NB4 (cell line): ENCODE measurements around the gene GALNS.

Experiments used
- MYC ChIP-seq: IDR thresholded peaks from 2 replicates; pipeline ENCODE4 v1.6.1; 2011; ENCODE audit warnings: low read depth, low read length
- POLR2A ChIP-seq: IDR thresholded peaks from 2 replicates; pipeline ENCODE4 v1.6.1; 2011; ENCODE audit warnings: mild to moderate bottlenecking; ENCODE audit not compliant: insufficient read length; ENCODE audit errors: extremely low read depth
- TF ChIP-seq, protein P1 (sequence below): IDR thresholded peaks from 2 replicates; pipeline ENCODE4 v1.6.1; 2011; ENCODE audit warnings: low read depth, low read length
- TF ChIP-seq, protein P2 (sequence below): IDR thresholded peaks from one replicate; pipeline ENCODE4 v1.5.1; 2012; ENCODE audit warnings: low read depth, low read length

DNA sequence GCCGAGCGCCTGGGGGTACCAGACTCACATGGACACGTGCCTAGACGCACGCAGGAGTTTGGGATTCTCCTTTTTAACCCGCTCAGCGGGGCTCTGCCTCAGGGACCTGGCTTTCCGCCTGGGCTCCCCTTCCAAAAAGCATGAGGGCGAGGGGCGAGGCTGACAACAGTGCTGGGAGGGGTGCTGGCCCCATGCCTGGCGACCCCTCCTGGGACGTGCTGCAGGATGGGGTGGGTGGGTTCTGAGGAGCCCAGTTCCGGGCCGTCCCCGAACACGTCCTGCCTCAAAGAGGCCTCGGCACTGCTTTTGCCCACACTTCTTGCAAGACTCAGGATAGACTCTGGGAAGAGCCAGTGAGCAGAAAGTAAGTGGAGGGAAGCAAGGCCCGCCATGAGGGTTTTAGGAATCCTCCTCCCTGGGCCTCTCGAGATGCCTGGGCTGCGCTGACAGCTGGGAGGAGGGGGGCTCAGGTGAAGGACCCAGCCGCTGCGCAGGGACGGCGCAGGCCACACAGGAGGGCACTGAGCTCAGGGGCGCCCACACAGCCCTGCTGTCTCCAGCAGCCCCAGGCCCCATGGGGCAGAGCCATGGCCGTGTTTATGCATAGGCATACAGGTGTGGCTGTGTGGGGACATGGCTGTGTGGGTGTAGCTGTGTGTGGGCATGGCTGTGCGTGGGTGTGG lies 25.1 kb upstream of the GALNS start:
- TF ChIP-seq, protein P1, sequence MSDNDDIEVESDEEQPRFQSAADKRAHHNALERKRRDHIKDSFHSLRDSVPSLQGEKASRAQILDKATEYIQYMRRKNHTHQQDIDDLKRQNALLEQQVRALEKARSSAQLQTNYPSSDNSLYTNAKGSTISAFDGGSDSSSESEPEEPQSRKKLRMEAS, result no peak
- TF ChIP-seq, protein P2, sequence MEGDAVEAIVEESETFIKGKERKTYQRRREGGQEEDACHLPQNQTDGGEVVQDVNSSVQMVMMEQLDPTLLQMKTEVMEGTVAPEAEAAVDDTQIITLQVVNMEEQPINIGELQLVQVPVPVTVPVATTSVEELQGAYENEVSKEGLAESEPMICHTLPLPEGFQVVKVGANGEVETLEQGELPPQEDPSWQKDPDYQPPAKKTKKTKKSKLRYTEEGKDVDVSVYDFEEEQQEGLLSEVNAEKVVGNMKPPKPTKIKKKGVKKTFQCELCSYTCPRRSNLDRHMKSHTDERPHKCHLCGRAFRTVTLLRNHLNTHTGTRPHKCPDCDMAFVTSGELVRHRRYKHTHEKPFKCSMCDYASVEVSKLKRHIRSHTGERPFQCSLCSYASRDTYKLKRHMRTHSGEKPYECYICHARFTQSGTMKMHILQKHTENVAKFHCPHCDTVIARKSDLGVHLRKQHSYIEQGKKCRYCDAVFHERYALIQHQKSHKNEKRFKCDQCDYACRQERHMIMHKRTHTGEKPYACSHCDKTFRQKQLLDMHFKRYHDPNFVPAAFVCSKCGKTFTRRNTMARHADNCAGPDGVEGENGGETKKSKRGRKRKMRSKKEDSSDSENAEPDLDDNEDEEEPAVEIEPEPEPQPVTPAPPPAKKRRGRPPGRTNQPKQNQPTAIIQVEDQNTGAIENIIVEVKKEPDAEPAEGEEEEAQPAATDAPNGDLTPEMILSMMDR, result no peak
- TF ChIP-seq POLR2A (no peak), MYC (no peak)
